ENCODE measurements around the gene ABAT.

The ABAT gene
- total RNA-seq = 6.0 to 16.8 (median 13.5) reads per million in 4 donors

GRCh38 chr16:8674413-8675022 lies at the start of gene ABAT:
Gene ABAT (plus strand): TSS chr16:8674617. CDS start chr16:8735740, 61,123 bp downstream.
- DNase-seq = peak; percentile 79 to 89 (median 84)

- DNase-seq = no peak
These were observed 48.8 kb upstream of the ABAT start for GRCh38 chr16:8625491-8626087.

DNA sequence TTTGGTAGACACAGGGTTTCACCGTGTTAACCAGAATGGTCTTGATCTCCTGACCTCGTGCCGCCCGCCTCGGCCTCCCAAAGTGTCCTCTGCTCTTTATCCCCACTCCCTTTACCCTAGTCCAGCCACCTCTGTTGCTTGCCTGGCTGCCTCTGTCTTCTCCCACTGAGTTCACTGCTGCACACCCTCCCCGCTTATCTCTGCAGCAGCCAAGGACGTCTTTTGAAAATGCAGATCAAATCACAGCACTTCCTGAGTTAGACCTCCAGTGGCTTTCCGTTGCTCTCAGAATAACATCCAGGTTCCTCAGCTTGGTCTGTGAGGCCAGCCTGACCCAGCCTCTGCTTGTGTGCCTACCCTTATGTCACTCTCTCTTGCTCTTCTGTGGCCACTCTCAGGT lies 47.5 kb upstream of the ABAT start:
- DNase-seq = no peak

GRCh38 chr16:8627456-8627855 lies 47.0 kb upstream of the ABAT start:
- DNase-seq = no peak

GRCh38 chr16:8628981-8629725 lies 45.3 kb upstream of the ABAT start:
- DNase-seq = no peak

GRCh38 chr16:8630255-8630953 lies 44.0 kb upstream of the ABAT start:
- DNase-seq = no peak

GRCh38 chr16:8631373-8631772 lies 43.0 kb upstream of the ABAT start:
- DNase-seq = no peak

- no peak for DNase-seq
These were observed 42.5 kb upstream of the ABAT start for GRCh38 chr16:8631818-8632465.

DNA sequence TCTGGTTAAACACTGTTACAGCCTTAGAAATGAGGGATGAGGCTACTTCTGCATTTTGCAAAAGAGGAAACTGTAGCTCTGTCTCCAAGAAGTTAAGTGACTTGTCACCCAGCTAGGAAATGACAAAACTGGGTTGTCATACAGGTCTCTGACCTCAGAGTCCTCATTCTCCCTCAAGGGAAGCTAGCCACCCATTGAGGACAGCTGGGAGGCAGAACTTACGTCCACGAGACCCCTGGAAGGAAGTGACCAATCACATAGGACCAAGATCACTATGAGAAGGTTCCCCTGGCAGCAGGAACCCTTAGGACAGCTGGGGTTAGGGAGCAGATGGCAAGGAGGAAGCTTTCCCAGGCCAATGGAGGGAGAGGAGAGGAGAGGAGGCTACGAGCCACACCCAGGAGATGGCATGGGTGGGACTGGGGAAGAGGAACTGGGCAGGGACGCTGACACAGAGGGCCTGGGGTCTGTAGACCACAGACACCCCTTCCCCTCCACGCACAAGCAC lies 41.7 kb upstream of the ABAT start:
- no peak for DNase-seq

- DNase-seq = no peak
These were observed 39.3 kb upstream of the ABAT start for GRCh38 chr16:8634991-8635736.

GRCh38 chr16:8639694-8640093 lies 34.7 kb upstream of the ABAT start:
- DNase-seq = no peak

- DNase-seq = no peak
These were observed 32.7 kb upstream of the ABAT start for GRCh38 chr16:8641671-8642070.

GRCh38 chr16:8642146-8642545 lies 32.3 kb upstream of the ABAT start:
- no peak for DNase-seq

GRCh38 chr16:8644211-8645140 lies 29.9 kb upstream of the ABAT start:
- peak in 1 of 5 donors; percentile 10 for DNase-seq

- DNase-seq = no peak
These were observed 29.3 kb upstream of the ABAT start for GRCh38 chr16:8645141-8645521.

GRCh38 chr16:8645831-8646230 lies 28.6 kb upstream of the ABAT start:
- DNase-seq = no peak

DNA sequence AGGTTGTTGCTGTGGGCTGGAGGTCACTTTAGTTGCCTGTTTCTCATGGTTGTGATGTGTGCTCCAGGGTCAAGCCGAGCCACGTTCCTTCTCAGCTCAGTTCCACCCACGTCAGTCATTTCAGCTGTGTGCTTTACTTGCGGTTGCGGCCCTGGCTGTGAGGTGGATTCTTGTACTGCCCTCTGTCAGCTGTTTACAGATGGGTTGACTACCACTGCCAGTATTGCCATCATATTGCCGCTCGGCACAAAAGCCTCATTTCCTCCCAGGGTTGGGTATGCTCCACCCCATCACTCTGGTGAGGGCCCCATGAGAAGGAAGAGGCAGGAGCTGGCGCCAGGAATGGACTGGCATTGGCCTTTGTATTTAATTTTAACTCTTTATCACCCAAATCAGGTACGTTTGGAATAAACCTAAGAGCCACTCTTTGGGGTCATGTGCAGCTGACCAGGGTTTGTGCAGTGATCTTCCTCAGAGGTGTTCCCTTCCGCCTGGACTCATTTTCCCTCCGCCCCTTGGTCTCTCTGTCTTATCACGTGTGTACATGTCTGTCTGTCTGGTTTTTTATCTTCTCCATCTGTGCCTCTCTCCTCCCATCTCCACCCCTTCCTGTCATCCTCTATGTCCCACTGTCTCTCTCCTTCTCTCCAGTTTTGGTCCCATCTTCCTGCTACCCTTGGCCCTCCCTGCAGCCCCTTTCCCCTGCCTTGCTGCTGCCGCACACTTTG lies 27.9 kb upstream of the ABAT start:
- no peak for DNase-seq

GRCh38 chr16:8647721-8648318 lies 26.6 kb upstream of the ABAT start:
- no peak for DNase-seq

DNA sequence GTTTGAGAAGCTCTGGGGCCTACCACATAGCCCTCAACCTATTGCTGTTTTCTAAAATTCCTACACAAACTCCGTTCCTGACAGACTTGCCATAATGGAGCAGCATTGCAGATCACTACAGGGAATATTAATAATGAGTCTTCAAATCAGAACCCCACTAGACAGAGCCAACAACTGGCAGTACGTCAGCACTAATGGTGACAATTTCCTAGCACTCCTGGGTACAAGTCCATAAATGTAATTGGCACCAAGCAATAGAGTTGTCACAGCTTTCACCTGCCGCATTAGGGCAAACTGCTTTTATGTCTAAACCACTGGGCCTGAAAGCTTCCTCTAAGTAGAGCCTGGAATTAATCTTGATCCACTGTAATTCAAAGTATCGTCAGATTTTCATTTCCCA lies 25.5 kb upstream of the ABAT start:
- DNase-seq = no peak

Data from T-helper 1 cell (primary cell).